ENCODE results near the gene GPAT3.

The GPAT3 gene

GRCh38 chr4:83644677-83645659, 109.1 kb downstream of the GPAT3 start:
- DNase-seq (ENCODE audit: low spot score), result peak; percentile 20

- DNase-seq (ENCODE audit: low spot score), result no peak
Observed at GRCh38 chr4:83646538-83647239, 110.8 kb downstream of the GPAT3 start.

GRCh38 chr4:83651846-83652245, 115.9 kb downstream of the GPAT3 start:
- no peak for DNase-seq (ENCODE audit: low spot score)
